Suprapubic skin (tissue), 4 donors: Measurements from ENCODE around the gene CHD9.

Source experiments
- CTCF ChIP-seq, 2 donors: fragments of 200-600 bp in 1 of 2; fragments of 450-650 bp in 1 of 2; sonication (generic) in 1 of 2; IDR thresholded peaks; one replicate each; pipeline ENCODE4 v1.5.1; 2016 to 2019; ENCODE audit warnings: antibody characterized with exemption in 2 of 2, mild to moderate bottlenecking in 1 of 2, moderate library complexity in 1 of 2
- EP300 ChIP-seq: sonication (generic); formaldehyde crosslinking; IDR thresholded peaks from one replicate; pipeline ENCODE4 v1.6.1; 2017; ENCODE audit warnings: antibody characterized with exemption
- POLR2A ChIP-seq, 2 donors: fragments of 450-650 bp; IDR thresholded peaks; one replicate each; pipeline ENCODE4 v1.6.1; 2017; ENCODE audit warnings: antibody characterized with exemption in 2 of 2, mild to moderate bottlenecking in 2 of 2, moderate library complexity in 2 of 2
- POLR2AphosphoS5 ChIP-seq, 3 donors: sonication (generic); formaldehyde crosslinking; IDR thresholded peaks; one replicate each; pipeline ENCODE4 v1.6.1; 2017; ENCODE audit warnings: antibody characterized with exemption in 3 of 3

- TF ChIP-seq CTCF (IDR thresholded peaks at IDR 0.05) = no peak
- TF ChIP-seq POLR2AphosphoS5 (IDR thresholded peaks at IDR 0.05) = no peak
- TF ChIP-seq POLR2A (IDR thresholded peaks at IDR 0.05) = no peak
- no peak for TF ChIP-seq EP300
Observed at GRCh38 chr16:53065461-53066061, 10.8 kb downstream of the CHD9 start.
